ENCODE data around the gene ATP9B.
"Not testable (repeated sequence)": the region's sequence is repeated elsewhere in the genome, so short reads cannot be mapped to it uniquely, and the experiment has no call there.

Gene ATP9B

DNA sequence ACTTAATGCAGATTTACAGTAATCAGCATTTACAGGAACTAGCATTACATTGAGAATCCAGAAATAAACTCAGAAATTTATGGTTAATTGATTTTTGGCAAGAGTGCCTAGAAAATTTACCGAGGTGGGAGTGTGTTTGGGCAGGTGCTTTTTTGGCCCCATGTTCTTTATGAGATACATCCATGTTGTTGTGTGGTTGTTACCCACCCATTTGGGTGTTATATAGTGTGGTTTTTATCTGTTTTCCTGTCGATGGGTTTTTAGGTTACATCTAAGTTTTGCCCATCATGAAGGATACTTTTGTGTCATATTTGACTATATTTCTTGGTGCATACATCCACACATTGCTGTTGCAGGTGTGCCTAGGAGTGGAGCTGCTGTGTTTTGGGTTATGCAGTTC is 82.0 kb downstream of the ATP9B start:
- DNase-seq, result no peak

DNA sequence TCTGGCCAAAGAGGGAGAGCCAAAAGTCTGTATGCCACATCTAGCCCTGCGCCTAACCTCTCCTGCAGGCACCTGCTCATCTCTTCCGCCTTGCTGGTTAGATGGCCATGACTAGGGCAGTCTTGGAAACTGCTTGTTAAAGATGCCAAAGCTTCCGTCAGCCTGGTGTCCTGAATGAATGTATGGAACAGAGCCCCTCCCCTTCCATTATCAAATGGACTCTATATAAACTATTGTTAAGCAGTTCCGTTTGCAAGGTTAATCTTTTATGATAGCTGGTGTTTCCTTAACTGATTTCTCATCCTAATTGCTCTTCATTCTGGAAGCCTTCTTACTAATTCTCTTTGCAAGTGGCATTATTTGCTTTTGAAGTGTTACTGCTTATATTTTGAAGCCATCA is 87.1 kb downstream of the ATP9B start:
- no peak for DNase-seq

DNA sequence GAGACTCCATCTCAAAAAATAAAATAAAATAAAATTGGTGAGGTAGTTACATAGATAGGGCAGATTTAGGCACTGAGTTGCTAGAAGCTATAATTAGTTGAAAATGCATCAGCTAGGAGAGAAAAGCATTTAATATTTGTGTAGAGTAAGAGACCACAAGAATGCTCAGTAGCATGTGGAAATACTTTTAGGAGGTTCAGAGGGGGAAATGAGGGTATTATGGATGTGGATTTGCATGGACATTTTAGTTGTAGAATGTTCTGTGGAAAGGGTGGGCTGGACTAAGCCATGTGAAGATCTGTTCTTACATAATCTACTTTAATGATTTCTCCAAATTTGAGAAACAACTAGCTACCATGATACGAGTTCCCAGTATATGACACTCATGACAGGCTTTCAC is 95.5 kb downstream of the ATP9B start:
- DNase-seq, result no peak

DNA sequence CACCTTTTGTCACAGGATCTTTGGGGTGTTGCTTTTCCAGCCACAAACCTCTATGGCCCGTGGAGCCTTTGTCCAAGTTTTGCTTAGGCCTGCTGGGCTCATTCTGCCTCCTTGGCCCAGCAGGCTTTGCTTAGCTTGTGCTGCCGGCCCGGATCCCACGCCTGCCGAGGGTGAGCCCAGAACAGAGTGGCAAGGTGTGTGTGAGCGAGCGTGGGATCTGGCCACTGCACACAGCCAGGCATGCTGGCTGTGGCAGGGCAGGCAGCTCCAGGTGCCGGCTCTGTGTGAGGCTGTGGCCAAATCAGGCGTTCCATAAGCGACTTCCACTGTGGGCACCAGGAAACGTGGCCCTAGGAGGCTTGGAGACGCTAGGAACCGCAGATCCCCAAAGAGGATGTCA is 97.5 kb downstream of the ATP9B start:
- no peak for DNase-seq

DNA sequence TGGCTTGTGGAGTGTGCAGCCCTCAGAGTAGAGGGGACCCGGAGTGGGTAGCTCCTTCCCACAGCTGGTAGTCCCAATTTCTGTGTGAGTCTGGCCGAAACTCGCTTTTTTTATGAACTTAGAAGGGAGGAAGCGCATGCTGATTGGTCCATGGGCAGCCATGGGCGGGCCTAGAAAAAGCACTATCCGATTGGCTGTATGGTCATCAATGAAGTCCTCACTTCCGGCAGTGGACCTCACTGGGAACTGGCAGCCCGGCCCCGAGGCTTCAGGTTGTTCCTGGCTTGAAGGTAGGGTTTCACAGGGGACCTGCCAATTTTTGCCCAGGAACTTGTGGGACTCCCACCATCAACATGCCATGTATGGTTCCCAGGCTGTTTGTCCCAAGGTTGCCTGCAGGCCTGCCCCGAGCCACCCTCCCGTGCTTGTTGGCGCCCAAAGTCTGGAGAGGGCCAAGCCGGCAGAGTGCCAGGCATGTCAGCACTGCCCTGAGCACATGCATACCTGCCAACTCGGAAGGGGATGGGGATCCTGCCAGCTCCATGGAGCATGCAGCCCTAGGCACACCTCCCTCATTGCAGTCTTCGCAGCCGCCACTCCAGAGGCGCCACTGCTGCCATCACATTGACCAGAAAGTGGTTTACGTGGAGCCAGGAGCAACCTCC is 98.5 kb downstream of the ATP9B start:
- DNase-seq, result no peak

DNA sequence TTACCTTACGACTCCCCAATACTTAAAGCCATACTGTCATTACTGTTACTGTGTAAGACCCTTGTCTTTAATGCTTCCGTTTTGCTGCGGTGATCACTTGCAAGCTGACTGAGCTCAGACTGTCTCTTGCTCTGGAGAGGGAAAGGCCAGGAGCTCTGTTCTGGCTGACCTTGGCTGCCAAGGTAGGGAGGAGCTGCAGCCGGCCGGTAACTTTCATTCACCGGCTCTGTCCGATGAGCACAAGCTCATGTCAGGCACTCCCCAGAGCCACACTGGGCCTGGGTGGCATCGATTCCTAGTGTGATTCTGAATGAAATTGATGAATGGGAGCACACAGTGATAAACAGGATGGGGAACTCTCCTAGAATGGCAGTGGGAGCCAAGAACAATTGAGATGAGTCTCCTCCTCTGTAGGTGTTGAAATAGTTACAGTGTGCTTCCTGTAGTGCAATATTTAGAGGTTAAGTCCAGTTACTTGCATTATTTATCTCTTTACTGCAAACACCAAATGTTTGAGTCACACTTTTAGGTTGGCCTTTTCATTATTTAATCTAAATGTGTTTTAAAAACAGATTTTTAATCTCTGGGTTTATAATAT is 100.9 kb downstream of the ATP9B start:
- no peak for DNase-seq

DNA sequence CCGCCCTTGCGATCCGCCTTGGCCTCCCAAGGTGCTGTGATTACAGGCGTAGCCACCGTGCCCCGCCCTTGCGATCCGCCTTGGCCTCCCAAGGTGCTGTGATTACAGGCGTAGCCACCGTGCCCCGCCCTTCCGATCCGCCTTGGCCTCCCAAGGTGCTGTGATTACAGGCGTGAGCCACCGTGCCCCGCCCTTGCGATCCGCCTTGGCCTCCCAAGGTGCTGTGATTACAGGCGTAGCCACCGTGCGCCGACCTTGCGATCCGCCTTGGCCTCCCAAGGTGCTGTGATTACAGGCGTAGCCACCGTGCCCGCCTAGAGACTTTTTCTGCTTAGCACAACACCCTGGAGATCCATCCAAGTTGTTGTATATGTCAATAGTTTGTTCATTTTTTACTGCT is 103.1 kb downstream of the ATP9B start:
- DNase-seq, result not testable (repeated sequence)

DNA sequence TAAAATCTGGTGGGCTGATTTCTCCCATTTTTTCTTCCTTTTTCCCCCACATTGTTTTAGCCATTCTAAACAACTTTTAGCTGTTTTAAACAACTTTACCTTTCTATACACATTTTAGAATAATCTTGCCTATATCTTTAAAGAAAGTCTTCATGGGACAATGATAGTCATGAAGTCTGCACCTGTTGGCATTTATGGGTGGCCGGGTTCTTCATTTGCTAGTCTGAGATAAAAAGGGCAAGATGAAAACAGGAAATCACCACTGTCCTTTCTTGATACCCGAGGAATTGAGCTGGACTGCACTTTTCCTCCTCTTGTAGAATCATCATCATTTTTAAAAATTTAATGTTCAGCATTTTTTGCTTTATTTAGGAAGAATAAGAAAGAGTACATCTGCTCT is 104.5 kb downstream of the ATP9B start:
- no peak for DNase-seq

DNA sequence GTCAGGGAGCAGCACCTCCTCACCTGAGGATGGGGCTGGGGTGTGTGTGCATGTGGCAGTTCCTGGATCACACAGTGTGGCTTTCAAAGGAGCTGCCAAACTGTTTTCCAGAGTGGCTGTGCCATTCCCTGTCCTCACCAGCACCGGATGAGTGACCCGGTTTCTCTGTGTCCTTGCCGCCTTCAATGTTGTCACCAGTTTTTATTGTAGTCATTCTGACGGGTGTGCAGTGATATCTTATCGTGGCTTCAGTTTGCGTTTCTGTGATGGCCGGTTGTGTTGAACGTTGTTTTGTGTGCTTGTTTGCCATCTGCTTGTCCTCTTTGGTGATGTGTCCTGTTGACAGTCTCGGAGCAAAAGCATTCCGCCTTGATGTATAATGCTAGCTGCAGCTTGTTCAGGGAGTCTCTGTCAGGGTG is 108.9 kb downstream of the ATP9B start:
- no peak for DNase-seq

DNA sequence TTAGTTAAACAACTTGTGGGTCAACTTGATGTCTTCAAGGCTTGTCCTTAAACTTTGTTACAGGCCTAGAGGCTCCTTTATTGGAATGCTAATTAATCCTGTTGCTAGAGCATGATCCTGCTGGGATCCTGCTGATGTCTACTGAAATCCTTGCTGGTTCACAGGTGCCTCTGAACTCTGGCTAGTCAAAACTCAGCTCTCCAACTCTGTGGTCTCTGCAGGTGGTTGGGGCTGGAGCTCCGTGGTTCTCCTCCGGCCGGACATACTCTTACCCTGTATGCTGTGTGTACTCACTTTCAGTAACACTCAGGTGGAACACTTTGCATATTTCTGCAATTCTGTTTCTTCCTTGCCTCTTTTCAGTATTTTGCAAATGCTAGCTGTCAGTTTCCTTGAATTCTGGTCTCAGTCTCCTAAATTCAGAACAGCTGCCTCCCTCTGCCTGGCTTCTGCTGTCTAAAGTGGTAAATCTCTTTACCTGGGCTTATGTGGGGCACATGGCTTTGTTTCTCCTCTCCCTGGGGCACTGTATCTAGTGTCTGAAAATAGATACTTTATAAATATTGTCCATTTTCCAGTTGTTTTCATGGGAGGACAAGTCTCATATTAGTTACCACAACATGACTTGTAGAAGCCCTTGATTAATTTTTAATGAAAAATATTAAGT is 113.0 kb downstream of the ATP9B start:
- no peak for DNase-seq

DNA sequence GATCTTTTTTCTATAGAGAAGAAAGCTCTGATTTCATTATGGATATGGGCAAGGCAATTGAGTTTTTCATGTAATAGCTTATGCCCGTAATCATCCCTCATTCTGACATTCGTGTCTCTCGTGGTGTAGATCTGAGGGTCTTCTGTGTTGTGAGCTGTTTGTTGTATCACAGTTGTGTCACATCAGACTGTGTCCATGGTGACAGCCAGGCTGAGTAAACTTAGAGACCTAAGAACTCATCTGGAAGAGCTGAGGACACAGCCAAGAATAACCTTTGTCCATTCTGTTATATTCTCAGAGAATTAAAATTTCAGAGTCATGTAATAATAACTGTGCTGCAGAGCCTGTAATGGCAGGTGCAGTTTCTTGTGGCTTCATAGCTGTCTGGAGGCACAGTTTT is 116.5 kb downstream of the ATP9B start:
- DNase-seq, result no peak

DNA sequence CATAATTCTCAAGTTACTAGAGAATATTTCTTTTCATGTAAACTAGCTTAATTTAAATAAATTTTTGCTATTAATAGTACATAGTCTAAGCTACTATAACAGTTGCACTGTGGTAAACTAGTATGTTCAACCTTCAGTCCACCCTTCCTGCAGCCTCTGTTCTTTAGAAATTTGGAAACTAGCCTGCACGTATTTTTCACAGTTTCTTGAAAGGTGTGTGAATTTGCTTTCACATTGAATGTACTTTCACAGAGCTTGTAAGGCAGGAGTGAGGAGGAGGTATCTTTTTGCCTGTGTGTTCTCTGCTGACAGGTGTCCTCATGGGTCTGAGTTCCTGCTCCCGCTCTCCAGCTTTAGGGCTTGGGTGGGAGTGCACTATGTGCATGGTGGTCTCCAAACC is 117.5 kb downstream of the ATP9B start:
- no peak for DNase-seq

DNA sequence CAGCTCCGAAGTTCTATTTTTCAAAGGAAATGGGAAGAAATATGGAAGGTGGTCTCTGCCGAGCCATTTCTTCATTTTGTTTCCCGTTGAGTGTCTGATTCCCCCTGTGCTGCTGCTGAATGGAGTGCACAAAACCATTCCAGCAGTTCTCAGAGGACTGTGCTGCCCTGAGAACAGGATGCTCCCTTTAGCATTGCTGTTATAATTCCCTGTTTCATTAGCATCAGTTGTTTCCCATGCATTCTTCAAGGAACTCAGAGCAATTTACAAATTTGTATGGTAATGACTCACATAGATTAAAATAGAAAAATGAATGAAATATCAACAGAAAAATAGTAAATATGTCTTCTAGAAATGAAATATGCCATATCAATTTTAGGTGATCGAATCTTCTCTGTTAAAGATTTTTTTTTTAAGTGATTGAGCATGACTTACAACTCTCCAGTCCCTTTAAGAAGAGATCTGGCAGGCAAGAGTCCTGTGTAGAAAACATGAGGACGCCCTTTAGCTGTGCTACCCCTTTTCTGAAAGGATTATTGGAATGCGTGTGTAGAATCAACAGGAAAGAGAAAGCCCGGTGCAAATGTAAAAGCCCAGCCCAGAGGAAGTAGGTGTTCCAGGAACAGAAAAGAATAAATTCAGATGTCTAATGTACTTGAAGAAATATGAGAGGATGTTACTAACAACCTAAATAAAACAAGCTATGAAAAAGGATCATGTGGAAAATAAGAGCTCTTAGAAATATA is 118.5 kb downstream of the ATP9B start:
- DNase-seq, result no peak

DNA sequence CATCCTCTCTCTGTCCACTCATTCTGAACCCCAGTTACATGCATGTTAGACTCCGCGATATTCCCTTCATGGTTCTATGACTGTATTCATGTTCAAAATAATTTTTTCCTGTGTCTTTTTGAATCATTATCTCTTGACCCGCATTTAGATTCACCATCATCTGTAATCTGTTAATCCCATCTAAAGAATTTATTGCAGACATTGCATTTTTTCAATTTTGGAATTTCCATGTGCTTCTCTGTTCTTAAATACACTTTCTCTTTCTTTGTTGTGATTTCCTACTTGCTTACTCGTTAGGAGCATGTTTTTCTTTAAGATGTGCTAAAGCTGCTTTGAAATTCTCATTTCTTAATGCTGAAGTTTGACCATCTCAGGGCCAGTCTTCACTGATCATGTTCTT is 122.2 kb downstream of the ATP9B start:
- no peak for DNase-seq

DNA sequence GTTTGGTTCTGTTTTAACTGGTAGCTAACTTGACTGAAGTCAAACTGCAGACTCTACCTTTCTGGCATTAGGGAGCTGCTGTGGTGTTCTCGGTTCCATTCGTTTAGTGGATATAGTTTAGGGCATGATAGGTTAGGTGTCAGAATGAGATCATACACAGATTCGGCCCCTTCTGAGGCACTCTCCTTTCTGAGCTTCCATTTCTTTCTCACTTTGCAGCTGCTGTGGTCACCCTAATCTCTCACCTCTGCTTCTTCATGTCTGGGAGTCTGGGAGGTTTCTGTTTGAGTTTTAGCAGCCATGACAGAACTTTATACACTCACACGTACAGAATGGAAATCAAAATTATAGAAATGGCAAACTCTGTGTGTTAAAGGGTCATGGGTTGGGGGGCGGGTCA is 122.8 kb downstream of the ATP9B start:
- no peak for DNase-seq

DNA sequence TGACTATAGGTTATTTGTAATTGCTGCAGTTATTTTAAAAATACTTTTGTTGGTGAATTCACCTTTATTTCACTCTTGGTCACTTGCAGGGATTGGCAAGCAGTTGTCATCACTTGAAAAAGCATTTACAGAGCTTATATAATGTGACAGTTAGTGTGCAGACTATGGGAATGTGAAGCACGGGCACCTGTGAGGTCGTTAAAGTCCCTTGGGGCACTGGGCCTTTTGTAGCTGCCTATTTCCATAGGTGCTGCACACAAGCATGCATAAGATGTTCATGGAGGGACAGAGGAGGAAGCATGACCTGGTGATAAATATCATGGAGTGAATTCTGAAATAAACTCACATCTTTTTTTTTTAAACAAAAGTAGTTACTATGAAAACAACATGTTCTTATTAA is 124.6 kb downstream of the ATP9B start:
- no peak for DNase-seq

DNA sequence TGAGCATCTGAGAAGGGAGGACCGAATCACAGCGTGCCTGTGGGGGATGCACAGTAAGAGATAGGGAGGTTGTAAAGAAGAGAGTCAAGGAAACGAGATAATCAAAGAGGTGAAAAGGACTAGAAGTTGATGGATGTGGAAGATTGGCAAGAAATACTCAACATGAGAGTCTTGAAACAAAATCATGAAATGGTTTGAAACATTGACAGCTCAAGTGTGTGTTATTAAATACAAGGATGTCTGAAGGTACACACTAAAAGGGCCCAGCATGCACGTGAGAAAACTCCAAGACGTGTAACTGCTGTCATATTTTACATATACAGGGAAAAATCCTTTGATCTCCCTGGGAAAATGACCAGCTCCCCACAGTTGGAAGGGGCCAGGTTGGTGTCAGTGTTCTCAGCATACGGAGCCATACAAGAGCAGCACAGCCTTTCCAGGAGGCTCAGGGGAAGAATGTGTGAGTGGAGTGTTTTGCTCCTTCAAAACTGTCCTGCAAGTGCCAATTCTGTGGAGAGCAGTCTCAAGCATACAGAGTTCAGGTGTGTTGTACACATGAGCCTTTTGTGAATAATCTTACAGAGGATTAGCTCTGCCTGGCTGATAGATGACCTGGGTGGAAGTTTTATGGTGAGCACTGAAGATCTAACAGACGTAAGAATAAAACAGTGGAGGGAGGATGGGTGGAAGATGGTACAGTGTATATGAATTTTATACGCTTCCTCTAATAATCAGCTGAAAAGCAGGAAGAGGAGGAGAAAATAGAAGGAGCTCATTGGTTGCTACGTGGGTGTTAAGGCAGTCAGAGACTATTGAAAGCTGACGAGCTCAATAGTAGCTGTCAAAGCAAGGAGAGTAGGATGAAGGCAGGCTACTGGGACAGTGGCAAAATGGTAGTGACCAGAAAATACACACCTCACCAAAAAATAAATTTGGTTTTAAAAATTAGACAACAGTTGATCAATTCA is 126.8 kb downstream of the ATP9B start:
- DNase-seq, result no peak

DNA sequence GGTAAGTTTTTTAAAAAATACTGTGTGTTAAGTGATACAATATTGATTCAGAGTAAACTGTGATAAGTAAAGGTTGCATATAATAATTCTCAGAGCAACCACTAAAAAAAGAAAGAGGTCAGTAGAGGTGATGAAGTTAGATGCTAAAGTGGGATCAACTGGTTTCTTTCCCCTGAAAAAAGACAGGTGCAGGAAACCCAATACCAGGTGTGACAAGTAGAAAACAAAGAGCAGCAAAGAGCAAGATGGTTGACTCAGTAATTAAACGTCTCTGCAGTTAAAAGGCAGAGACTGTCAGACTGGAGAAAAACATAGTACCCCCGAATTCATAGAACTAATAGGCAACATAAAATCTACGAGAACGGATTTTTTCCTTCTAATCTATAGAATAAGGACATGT is 128.3 kb downstream of the ATP9B start:
- DNase-seq, result peak; percentile 54

DNA sequence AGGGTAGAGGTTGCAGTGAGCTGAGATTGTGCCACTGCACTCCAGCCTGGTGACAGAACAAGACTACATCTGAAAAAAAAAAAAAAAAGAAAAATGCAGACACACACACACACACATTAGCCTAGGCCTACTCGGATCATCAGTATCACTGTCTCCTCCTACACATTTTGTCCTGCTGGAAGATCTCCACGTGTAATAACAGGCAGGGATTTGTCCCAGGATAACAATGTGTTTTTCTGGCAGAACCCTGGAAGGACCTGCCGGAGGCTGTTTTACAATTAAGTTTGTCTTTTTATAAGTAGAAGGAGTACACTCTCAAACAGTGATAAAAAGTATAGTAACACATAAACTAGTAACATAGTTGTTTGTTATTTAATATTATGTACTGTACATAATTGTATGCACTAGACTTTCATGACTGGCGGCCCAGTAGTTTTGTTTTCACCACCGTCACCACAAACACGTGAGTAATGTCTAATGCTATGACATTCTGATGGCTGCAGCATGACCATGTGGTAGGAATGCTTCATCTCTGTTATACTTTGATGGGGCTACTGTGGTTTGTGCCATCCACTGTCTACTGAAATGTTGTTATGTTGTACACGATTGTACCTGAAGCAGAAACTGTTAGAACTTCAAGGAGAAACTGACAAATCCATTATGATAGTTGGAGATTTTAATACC is 130.6 kb downstream of the ATP9B start:
- no peak for DNase-seq

DNA sequence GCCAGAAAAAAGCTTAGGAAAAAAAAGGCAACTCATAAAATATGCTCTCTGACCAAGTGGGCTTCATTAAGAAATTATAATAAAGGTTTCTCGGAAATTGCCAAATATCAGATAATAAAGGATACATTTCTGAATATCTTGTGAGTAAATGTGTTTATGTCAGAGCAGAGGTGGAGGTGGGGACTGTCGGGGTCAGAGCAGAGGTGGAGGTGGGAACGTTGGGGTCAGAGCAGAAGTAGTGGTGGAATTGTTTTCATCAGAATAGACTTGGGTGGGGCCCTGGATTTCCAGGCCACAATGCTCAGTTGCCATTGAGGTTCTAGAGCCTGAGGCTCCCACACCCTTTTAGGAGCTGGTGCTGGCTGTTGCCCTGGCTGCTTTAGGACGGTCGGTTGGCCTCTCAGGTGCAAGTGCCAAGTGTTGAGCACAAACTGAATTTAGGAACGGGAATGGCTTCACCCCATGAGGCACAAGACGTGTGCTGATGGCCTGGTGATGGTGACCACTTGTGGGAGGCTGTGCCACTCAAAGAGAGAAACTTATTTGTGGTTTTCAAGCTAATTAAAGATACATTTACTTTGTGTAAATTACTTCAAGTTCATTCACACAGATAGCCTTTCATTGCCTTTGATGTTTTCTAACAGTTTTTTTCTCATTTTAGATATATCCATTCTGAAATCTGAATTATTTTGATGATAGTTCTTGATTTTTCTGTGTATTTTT is 131.5 kb downstream of the ATP9B start:
- peak; percentile 24 for DNase-seq

DNA sequence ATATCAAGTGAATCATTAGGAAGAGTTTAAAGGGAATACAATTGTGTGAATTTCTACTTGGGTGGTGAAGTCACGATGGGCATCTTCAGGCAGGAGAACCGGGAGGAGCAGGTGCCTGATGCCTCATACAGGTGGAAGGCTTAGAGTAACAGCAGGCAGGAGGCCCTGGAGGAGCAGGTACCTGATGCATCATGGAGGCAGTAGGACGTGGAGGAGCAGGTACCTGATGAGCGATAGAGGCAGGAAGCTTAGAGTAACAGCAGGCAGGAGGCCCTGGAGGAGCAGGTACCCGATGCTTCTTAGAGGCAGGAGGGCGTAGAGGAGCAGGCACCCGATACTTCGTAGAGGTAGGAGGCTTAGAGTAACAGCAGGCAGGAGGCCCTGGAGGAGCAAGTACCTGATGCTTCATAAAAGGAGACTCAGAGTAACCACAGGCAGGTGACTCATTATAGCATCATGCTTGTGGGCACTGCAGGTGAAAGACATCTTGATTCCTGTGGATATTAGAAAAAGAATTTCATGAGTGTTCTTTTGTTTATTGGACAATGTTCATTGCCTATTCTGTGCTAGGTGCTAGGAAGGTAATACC is 133.9 kb downstream of the ATP9B start:
- DNase-seq, result no peak

Data from NCI-H1436 (cell line).